Stimulated activated CD8-positive, alpha-beta memory T cell treated with anti-CD3 and anti-CD28 coated beads, Interleukin-7, amount 100 ng/mL, for 4 hours (primary cell): ENCODE data around the gene NEGR1.

Source experiments
- DNase-seq, 2 donors: peaks; one replicate each; pipeline ENCODE4 v3.0.0-alpha.2; 2020; ENCODE audit warnings: low read depth in 2 of 2

Gene NEGR1

DNA sequence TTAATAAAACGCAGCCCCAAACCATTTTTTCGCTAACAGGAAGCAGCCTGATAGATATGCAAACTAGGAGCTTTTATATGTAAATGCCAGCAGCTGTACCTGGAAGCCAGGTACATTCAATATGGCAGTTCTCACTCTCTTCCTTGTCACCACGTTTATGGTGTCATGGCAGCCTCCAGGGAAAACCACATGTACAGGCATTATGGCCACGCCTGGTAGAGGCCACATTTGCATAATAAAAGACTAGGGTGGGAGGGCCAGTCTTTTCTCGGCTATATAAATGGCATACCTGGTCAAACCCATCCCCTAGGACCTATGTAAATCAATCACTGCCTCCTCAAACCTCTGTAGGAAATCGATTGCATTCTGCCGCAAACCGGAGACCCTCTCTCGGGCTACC is 247.5 kb downstream of the NEGR1 start:
- DNase-seq: no peak

DNA sequence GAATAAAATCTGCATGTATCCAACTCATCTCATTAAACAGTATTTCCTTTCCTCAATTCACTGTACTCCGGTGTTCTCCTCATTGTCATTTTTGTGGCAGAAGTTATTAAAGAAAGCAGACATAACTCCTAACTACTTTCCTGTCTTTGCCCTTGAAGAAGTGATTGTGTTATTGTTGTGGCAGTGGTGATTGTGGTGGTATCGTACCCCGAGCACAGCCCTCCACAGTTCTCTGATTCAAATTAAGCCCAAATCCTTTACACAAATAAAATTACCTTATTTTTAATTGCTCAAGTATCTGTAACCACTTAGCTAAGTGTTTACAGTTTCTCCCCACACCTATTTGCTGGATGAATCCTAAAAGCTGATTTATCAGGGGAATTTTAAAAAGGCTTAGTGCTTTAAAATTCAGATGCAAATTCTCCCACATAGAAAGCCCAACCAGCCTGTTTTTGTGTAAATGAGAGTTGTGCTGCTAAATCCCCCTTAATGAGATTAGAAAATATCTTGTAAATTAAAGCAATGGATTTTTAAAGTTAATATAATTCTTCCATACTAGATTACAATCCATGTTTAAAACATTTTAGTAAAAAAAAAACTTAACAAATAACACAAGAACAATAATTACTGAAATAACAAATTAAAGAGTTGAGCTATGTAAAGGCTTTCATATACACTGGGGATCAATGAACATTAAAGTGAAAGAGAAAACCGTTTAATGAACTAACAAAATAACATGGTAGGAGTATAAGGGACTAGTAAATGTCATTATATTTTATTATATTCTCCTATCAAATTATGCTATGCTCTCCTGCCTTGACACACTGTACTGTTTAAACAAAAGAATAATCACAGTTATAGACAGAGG is 259.0 kb downstream of the NEGR1 start:
- no peak for DNase-seq

DNA sequence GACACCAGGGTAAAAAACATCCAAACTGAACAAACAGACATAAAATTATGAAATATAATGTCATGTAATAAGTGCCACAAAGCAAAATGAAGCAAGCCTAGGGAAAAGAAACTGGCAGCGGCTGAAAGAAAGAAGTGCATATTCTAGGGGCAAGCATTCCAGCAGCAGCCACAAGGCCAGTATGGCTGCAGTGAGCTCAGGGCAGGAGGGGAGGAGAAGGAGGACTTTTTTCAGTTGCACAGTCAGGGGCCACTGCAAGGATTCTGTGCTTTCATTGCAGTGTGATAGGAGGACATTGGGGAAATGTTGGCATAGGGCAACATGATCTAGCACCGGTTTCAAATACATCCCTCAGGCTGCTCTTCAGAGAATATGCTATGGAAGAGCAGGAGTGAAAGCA is 263.8 kb downstream of the NEGR1 start:
- no peak for DNase-seq

DNA sequence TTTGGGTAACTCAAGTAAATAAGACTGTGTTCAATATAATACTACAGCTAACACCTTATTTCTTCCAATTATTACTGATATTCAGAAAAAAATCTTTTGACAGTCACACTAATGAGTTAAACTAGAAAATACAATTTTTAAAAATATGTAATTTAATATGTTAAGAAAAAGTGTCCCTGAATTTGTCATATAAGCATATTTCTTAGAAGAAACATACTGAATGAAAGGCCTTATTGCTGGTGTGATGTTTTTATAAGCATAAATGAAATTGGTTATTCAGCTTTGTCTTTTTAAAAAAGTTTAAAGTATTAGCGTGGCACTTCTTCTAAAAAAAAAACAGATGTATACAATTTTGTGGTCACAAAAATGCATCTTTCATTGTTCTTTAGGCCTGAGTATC is 267.3 kb downstream of the NEGR1 start:
- DNase-seq: no peak

DNA sequence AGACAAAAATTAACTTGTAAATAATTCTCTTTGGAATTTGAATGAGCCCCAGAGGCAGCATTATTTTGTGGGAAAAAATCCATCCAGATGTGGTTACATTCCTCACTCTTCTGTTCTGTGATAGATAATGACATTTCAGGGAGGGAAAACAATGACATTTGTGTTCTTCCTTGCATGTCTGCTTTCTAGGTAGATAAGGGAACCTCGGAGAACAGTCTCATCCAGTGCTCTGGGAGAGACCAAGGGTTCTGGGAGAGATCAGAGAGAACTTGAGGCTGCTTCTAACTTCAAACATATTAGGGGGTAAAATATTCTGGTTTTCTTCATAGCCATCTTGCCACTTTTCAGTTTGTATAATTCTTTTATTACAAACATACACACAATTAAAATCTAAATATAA is 269.2 kb downstream of the NEGR1 start:
- no peak for DNase-seq

DNA sequence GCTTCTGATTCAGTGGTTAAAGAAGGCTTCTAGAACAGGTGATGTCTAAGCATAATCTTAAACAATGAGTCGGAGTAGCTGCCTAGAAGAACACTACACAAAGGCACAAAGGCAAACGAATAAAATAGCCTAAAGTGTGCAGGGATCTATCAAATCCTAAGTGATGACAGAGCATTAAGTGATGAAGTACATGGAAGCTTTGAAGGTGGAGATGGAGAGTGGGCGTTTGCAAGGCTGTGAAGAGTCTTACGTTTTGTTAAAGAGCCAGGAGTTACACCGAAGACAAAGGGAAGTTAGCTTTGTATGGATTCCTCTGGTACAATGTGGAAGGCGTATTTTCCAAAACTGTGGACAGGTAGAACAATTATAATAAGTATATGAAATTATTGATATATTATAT is 270.6 kb downstream of the NEGR1 start:
- no peak for DNase-seq

DNA sequence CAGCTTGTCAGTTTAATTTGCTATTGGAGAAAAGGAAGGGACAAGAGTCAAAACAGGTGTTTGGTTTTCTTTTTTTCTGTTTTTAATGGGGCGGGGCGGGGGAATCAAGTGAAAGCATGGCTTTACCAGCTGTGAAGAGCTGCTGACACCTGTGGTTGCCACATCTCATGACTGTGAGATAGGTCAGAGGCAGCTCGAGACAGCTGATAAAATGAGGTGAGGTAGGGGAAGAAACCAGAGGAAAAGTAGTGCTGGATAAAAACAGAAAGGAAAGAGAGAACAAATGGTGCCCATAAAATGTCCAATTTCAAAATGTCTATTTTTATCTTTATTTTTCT is 272.3 kb downstream of the NEGR1 start:
- DNase-seq: no peak

DNA sequence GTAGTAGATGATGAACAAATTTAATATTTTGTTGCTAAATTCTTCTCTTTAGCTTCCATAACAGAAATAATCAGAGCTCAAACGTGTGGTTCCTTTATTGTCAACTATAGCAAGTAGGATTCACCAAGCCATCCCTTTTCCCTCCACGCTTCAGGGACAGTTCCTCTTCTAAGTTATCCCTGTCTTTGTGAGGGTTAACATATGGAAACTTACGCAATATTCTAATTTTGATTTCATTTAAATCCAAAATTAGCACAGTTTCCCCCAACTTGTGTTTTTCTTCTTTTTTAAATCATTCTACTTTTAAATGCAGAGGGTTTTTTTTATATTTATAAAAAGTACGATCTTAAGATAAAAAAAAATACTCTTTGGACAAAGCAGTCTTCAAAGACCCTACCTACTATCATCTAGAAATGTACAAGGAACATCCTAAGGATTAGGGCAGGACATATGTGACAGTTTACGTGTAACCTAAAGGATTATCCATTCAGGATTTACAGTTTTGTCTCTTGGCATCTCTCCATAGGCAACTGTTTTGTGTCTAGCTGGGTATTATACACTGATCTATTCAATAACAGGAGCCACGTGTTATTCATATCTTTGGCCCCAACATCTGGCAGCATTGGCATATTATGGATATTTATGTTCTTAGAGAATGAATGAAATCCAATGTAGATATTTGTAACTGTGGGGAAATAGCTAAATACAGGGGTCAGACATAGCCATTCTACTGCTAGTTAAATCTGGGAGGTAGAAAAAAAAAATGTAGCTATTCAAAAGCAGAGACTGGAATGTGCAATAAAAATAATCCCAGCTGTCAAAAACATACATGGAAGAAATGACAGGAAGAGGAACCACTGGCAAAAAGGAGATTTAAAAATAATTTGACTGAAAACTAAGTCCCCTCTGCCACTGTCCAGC is 272.9 kb downstream of the NEGR1 start:
- DNase-seq: no peak

DNA sequence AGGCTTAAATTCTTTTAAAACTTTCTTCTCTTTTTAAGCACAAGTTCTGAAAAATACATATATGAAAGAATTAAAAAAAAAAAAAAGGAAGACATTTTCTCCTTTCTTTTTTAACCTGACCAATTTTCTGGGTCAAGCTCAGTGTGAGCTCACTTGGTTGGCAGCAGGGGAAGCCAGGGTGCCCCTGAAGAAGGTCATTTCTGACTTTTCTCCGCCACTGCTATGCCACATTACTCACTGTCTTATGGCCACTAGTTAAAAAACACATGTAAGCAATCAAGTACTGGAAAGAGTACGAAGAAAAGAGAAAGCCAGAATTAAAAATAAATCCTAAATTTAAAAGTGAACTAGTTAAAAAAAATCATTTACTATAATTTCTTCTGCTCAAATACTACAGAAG is 275.0 kb downstream of the NEGR1 start:
- DNase-seq: no peak

DNA sequence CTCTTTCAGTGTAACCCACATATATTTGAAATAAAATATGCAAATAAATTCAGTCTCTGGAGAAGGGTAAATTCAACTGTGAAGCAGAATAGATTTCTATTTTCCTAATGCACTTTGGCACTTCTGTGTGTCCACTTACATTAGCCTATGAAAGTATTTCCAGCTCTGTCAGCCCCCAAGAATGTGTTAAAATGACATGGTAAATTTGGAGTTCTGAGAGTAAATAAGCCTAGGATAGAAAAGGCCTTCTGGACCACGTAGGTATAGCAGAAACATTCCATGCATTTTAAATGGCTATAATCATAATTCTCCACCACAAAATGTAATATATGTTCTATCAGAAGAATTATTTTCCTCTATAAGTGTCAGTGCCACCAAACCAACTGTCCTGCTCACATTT is 276.2 kb downstream of the NEGR1 start:
- DNase-seq: no peak

DNA sequence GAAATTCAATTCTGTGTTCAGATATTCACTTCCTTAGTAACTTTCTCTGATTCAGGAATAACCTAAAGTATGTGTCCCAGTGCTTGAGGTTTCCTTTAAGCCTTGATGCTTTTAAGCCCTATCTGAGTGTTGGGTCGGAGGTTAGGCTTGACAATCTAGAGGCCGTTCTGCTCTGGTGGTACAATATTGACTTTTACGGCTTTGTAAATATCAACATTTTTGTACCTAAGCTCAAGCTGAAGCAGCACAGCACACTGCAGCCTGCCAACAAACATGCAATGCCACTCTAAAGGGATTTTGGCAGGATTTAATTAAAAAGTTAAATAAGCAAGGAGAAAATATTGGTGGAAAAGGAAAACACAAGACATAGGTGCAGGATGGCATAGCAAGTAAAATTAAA is 279.2 kb downstream of the NEGR1 start:
- no peak for DNase-seq

DNA sequence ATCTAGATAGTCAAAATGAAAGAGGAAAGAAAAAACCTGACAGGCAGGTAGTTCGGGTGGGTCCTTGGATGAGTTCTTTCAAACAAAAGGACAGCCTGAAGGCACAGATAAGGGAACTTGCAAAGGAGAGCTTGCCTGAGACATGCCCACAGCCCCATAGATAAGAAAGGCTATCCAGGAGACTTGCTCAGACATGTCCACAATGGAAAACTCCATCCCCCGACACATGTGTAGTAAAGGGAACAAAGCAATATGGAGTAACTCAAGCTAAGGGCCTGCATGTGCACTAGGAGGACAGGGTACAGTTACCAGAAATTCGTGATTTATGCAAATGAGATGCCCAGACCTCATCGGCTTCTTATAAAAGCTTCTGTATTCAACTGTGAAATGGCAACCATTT is 281.5 kb downstream of the NEGR1 start:
- no peak for DNase-seq

DNA sequence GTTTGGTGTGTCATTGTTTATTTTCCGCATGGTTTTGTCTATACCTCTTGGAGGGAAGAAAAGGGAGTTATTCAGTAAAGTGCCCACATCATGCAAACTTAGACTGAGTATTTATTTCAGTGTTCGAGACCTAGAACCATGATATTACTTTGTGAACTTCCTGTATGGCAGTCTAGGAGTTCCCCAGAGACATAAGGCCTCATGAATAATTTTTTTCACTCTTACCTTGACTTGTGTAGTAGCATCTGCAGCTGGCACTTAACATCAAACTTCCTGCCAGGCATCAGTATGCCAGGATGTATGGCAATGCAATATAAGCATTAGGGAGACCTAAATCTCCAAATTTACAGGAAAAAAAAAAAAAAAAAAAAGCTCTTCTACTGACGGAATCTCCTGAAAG is 287.7 kb downstream of the NEGR1 start:
- DNase-seq: no peak

DNA sequence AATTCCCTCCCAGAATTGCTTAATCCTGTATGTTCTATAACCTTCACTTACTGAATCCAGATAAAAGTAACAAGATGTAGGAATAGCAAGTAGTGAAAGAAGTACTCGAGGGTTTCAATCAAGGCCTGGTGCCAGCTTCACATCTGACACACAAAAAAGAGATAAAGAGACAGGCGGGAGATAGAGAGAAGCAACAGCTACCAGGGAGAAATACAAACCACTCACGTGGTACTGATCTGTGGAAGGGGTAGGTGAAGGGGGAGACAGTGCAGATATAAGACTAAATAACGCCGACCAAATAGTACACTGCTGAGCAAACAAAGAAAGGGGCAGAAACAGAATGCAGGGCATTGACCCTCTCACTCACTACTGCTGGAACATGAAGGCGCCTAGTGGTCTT is 295.2 kb downstream of the NEGR1 start:
- DNase-seq: no peak

DNA sequence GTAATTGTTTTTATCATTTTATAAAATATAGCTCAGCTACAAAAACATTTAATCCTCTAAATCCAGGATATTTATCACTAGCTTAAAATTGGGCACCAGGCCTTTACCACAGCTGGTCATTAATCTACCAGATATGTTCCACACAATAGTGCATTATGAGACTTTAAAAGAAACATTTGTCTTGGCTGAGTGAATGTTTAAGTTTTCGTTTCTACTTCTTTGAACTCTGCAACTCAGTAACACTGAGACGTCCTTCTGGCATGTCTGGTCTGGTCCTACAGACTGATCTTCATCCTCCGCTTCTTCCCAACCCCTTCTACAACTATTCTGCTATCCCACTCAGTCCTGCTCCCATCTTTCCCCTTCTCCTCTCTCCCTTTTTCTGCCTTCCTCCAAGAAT is 296.2 kb downstream of the NEGR1 start:
- no peak for DNase-seq

DNA sequence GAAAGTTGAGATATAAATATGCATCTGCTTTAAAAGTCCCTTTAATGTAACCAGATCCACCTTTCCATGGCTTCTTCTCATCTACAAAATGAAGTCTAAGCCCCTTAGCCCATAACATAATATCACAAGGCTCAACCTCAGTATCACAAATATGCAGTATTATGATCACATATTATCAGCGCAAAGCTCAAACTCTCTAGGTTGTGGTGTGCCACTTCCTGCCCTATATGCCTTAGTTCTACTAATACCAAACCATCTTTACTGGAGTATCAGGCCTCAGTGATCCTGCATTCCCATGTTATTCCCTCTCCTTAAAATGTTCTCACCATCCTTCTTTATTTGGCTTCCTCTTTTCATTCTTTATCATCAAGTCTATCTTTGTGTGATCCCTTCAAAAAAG is 301.8 kb downstream of the NEGR1 start:
- DNase-seq: no peak

DNA sequence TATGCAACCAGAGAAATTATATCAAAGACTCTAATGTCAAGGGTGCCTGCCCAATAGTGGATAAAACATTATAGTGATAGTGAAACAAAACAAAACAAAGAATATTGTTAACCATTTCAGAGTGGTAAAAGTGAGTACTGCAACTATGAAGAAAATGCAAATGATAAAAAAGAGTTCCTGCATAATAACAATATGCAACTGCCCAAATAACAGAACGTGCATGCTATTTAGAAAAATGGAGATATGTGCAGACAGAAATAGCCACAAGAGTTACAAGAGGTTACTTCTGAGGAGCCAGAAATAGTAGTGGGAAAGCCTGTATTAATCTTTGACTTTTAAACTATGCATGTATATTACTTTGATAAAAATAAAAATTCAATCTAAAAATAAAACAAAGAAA is 302.5 kb downstream of the NEGR1 start:
- DNase-seq: no peak

DNA sequence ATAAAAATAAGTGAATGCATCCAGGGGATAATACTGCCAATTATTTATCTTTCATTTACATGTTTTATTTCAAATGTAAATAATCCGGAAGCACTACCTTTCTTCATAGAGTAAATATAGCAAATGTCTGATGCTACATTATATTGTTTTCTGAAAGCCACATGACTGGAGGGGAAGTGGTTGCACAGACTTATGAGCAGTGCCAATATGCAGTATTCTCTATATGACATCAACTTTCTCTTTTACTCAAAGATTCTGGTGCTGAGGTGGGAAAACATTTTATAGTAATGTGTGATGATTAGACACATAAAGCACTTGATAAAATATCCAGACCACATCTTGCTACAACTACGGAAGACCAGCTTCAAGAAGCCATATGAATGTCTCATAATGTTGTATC is 314.7 kb downstream of the NEGR1 start:
- DNase-seq: no peak

DNA sequence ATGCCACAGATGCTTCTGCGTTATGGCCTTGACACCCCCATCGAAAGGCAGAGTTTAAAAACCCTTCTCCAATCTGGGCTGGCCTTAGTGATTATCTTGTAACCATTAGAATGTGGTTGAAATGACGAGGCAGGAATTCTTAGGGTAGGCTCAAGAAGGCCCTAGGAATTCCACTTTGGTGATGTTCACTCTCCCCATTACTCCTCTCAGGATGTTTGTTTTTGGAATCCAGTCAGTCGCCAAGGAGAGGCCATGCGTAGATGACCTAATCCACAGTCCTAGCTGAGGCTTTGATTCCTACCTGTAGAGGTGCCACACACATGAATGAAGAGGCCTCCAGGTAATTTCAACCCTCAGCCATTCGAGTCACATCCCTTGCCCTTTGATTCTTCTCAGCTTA is 318.2 kb downstream of the NEGR1 start:
- DNase-seq: no peak

DNA sequence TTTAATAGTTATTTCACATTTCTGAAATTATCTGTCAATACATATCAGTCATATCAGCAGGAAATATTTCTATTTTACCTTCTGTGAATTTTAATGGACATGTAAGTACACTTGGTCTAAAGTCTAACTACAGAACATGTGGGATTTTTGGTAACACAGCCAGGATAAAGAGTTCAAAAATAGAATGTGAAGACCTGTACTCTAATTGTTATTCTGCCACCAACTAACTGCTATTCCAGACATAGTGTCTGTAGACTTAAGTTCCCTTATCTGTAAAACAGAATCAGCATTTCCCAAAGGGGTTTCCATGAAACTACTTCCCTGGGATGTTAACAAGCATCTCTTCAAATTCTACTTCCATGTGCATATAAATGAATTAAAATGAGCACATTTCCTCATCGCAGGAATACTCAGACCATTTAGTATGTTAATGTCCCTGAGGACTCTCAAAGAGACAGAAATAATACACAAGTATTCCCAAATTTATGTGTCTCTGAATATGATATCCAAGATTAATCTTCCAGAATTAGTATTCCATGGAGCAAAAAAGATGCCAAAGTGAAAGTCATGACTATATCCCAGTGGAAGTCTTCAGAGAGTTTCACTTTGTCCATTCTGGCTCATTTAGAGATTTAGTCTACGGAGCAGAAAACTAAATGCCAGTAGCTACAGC is 325.6 kb downstream of the NEGR1 start:
- DNase-seq: no peak

DNA sequence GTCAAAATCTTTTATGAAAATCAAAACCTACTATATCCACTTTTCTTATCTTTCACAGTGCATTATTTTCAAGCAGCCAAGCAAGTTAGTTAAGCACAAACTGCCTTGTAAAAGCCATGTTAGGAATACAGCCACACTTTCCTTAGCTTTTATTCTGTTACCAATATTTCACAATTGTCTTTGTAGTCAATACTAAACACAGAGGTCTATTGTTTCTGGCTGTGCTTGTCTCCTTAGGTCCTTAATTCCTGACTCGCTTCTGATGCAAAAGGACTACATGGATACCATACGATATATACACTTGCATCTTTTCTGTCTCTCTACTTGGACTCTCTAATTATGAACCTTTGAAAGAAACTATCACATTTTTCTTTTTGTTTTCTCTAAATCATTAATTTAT is 331.8 kb downstream of the NEGR1 start:
- no peak for DNase-seq

DNA sequence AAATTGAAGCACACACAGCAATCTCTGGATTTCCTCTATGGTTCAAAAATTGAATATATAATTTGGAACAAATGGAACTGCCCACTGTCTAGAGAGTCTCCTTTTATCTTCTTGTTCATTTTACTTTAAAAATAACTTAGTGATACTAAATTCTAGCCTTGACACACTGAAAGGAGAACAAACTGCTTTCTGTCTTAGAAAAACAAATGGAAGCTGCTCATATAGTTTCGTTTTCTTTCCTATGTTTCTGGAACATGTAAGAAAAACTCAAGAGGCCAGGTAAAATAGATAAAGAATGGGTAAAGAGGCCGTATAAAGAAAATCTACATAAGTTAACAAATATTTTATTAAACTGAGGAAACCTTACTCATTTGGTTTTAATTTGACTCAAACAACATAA is 332.7 kb downstream of the NEGR1 start:
- no peak for DNase-seq

DNA sequence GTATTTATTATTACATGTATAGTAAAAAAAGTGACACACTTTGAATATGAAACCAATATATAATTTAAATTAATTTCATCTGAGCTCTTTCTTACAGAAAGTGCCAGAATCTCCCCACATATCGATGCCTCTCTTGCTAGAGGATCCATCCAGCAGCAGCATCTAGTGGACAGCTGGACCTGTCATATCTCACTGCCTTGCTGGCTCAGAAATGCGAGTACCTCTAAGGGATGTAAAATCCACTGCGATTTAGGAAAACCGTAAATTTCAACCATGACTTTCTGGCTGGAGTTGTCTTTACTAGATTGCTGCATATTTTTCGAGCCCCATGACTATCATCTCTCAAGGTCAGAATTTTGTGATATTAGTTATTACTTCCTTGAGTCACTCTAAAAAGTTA is 333.8 kb downstream of the NEGR1 start:
- no peak for DNase-seq
